Suprapubic skin (tissue), 3 donors: ENCODE results near the gene CYP46A1.

Experiments used
- EP300 ChIP-seq: sonication (generic); formaldehyde crosslinking; IDR thresholded peaks from one replicate; pipeline ENCODE4 v1.6.1; 2017; ENCODE audit warnings: antibody characterized with exemption
- POLR2A ChIP-seq, 2 donors: fragments of 450-650 bp; IDR thresholded peaks; one replicate each; pipeline ENCODE4 v1.6.1; 2017; ENCODE audit warnings: antibody characterized with exemption in 2 of 2, mild to moderate bottlenecking in 2 of 2, moderate library complexity in 2 of 2
- TF ChIP-seq, protein P1 (sequence below), 2 donors: fragments of 200-600 bp in 1 of 2; fragments of 450-650 bp in 1 of 2; sonication (generic) in 1 of 2; IDR thresholded peaks; one replicate each; pipeline ENCODE4 v1.5.1; 2016 to 2019; ENCODE audit warnings: antibody characterized with exemption in 2 of 2, mild to moderate bottlenecking in 1 of 2, moderate library complexity in 1 of 2

DNA sequence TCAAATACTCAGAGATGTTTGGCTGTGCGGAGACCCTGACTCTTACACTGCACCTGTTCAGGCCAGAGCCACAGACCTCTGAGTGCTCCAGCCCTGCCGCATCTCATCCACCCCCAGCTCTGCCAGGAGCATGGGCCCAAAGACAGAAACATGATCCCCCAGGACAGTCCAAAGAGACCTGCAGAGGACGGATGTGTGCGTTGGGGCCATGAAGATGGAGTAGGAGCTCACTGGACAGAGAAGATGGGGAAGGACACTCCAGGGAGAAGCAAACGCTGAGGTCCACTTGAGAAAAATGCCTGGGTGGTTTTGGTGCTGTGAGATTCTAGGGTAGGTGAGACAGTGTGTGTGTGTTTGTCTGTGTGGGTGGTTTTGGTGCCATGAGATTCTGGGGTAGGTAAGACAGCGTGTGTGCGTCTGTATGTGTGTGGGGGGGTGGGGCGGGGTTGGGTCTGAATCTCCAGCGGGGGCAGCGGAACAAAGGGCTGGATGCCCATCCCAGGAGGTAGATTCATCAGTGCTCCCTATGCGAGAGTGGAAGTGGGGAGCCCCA lies 40.0 kb upstream of the CYP46A1 start:
- TF ChIP-seq, protein P1, sequence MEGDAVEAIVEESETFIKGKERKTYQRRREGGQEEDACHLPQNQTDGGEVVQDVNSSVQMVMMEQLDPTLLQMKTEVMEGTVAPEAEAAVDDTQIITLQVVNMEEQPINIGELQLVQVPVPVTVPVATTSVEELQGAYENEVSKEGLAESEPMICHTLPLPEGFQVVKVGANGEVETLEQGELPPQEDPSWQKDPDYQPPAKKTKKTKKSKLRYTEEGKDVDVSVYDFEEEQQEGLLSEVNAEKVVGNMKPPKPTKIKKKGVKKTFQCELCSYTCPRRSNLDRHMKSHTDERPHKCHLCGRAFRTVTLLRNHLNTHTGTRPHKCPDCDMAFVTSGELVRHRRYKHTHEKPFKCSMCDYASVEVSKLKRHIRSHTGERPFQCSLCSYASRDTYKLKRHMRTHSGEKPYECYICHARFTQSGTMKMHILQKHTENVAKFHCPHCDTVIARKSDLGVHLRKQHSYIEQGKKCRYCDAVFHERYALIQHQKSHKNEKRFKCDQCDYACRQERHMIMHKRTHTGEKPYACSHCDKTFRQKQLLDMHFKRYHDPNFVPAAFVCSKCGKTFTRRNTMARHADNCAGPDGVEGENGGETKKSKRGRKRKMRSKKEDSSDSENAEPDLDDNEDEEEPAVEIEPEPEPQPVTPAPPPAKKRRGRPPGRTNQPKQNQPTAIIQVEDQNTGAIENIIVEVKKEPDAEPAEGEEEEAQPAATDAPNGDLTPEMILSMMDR (IDR thresholded peaks at IDR 0.05): no peak
- TF ChIP-seq EP300 (no peak), POLR2A (IDR thresholded peaks at IDR 0.05) (no peak)
